ENCODE measurements around the gene MRPS2.
A peak's percentile ranks its signal among the peaks of the same experiment; 100 is the strongest.

The MRPS2 gene

DNA sequence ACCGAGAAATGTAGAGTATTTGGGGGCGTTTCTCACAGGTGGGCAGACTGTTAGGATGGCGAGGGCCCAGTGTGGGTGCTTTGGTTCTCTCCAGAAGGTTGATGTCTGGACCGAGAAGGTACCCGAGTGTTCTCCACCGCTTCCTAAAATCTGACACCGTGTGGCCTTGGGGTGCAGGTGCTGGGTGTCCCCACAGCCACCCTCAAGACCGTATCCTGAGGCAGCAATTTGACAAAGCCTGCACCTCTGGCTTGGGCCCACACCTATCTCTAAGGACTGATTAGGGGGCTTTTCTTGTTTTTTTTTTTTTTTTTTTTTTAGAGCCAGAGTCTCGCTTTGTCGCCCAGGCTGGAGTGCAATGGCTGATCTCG lies 19.6 kb upstream of the MRPS2 start:
- no peak for DNase-seq

DNA sequence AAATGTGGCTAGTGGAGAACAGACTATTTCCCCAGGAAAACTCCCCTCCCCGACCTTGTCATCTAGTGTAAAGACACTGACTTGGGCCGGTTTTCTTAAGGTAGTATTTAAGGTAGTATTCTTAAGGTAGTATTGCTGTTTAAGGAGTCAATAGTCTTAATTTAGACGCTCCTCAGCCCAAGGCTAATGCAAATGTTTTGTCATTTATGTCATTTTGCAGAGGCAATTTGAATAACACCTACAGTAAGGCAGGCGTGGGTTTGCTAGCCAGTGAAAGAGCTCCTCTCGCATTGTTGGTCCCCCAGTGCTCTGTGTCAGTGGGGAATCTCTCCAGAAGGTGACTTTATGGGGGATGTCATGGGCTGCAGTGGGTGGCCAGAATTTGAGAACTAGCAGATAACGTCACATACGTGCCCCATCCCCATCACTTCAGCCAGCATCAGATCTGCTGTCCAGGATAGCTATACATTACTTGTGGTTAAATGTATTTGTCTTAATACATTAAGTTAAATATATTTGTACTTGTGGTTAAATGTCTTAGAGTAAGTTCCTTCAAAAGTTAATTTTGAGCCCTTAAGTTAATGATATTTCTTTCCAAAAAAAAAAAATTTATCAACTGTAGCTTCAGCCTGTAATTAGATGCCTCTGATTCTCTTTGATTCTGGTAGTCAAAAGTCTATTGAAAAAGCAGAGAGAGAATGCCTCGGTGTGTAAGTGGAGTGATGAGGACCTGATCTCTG lies 18.3 kb upstream of the MRPS2 start:
- DNase-seq: no peak

DNA sequence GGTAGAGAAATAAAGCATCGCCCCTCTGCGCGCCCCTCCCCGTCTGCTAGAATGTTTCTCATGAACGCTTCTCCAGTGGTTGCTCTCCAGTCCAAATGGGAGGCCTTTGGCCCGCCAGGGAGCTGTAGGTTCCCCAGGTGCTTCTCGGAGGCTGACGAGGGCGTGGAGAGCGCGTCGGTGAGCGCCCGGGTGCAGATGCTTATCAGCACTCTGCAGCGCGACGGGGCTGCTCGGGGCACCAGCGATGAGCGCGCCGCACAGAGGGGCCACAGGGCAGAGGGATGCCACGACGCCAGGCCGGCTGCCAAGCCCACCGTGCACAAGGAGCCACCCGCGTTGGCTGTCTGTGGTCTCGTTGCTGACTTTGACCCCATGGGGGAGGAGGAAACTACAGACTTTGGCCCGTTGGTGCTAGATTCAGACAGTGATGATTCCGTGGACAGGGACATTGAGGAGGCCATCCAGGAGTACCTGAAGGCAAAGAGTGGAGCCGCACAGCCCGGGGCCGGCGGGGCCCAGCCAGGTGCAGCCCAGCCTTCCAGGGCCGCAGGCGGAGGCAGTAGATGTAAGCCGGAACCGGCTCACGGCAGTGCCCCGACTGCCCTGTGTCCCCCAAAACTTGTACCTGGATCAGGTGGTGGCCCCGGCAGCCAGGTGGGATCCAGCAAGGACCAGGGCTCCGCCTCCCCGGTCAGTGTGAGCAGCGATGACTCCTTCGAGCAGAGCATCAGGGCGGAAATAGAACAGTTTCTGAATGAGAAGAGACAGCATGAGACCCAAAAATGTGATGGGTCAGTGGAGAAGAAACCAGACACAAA lies 15.8 kb upstream of the MRPS2 start:
- no peak for DNase-seq

DNA sequence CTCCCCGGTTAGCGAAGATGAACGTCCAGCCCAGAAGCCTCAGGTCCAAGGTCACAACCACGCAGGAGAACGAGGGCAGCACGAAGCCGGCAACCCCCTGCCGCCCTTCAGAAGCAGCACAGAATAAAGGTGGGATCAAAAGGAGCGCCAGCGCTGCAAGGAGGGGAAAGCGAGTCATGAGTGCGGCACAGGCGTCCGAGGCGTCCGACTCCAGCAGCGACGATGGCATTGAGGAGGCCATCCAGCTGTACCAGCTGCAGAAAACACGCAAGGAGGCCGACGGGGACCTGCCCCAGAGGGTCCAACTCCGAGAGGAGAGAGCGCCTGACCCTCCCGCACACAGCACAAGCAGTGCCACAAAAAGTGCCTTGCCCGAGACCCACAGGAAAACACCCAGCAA lies 15.1 kb upstream of the MRPS2 start:
- no peak for DNase-seq

DNA sequence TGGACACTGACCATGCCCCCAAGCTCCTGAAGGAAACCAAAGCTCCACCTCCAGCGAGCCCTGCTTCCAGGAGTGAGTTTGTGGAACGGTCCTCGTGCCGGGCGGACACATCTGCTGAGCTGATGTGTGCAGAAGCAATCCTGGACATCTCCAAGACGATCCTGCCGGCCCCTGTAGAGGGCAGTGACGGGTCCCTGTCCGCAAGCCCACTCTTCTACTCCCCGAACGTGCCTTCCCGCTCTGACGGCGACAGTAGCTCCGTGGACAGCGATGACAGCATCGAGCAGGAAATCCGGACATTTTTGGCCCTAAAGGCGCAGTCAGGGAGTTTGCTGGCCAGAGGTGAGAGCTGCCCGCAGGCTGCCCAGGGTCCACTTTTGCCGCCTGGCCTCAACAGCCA lies 14.7 kb upstream of the MRPS2 start:
- no peak for DNase-seq

DNA sequence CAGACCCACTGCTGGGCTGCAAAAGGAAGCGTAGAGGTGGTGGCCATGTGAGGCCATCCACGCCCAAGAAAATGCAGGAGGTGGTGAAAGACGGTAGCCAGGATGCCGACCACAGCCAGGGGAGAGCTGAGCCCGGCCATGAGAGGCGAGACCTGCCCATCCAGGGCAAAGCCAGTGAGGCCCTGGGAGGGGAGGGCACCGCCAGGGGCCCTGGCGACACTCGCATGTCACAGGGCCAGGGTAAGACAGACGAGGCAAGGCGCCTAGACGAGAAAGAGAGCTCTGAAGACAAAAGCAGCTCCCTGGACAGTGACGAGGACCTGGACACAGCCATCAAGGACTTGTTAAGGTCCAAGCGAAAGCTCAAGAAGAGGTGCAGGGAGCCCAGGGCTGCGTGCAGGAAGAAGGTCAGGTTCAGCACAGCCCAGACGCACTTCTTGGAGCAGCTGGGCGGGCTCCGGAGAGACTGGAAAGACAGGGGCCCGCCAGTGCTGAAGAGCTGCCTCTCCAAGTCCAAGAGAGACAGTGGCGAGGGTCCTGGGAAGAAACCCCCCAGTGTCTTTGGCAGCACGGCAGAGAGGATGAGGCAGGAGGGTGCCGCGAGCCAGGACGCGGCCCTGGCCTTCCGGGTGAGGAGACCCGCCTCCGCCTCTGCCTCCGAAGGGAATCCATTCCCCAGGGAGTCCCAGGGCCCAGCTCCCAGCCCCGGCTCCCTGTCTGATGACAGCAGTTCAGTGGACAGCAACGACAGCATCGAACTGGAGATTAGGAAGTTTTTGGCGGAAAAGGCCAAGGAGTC lies 14.0 kb upstream of the MRPS2 start:
- DNase-seq: no peak

DNA sequence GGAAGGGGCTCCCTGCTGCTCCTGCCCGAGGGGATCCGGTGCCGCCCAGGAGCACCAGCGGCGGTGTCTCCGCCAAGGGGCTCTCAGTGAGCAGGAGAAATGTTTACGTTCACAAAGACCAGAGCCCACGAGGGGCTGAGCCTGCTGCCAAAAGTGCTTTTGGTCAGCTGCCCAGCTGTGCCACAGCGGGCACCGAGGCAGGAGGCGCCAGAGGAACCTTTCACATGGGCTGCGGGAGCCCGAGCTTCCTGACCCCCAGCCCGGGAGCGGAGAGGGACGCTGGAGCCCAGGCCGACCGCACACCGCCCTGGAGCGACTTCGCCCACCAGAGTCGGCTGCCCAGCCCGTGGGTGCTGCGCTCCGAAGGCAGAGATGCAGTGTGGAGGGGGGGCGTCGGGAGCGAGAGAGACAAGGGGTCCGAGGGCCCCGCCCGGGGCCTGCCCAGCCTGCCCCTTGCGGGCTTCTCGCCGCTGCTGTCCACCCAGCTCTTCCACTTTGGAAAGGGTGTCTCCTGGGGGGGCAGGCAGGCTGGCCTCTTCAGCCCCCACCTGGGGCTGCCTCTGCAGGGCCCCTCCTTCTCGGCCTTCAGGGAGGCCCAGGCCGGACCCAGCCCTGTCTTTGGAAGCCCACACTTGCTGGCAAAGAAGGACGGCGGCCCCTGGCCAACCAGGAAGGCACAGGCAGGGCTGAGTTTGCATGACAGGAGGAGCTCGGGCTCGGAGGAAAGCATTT lies 13.0 kb upstream of the MRPS2 start:
- DNase-seq: no peak

DNA sequence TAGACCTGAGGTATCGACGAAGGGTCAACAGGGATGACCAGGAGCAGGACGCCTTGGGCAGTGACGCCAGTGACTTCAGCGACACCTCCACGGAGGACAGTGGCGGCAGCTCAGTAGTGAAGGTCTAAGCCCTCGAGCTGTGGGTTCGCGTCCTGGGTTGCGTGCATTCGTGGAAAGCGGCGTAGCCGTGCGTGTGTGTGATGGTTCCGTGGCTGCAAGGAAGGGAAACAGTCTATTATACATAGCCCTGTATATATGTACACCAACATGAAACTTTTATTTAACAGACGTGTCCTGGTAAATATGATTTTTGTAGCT lies 12.5 kb upstream of the MRPS2 start:
- no peak for DNase-seq

DNA sequence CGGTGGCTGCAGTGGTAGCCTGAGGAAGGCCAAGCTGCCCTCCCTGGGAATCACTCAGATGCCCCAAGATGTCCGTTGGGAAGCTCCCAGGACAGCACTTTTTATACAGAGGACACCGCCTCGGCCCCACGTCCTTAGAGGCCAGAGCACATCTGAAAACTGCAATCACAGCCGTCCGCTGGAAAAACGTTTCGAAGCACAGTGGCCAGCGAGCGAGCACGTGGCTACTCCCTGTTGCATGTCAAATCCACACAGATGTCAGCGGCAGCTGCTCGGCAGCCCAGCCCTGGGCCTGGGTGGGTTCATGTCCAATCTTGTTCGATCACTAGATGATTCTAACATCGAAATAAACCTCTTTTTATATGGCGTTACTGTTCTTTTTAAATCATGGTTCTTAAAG lies 12.0 kb upstream of the MRPS2 start:
- no peak for DNase-seq

DNA sequence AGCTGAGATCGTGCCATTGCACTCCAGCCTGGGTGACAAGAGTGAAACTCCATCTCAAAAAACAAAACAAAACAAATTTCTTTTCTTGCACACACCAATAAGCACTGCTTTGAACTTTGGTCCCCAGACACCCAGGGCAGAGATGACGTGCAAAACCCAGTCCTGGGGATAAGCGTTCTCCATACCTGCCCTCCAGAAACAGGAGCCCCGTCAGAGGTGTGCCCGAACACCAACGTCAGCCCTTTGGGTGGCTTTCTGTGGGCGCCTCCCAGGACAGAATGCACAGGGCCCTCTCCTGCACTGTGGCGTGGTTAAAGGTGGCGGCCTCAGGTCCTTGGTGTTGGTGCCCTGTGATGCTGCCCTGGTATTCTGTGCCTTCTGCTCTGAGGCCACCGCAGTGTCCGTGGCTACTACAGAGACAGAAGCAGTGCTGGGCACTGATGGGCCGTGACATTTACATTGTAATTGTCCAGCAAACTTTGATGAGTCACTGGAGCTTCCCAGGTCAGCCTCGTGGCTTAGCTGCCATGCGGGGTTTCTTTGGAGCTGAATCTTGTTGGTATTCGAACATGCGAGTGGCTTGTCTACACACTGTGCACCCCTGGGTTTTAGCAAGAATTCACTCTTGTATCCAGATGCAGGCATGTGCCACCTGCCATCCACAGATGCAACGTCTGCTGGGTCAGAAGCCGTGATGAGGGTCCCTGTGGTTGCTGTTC lies 11.1 kb upstream of the MRPS2 start:
- DNase-seq: no peak

DNA sequence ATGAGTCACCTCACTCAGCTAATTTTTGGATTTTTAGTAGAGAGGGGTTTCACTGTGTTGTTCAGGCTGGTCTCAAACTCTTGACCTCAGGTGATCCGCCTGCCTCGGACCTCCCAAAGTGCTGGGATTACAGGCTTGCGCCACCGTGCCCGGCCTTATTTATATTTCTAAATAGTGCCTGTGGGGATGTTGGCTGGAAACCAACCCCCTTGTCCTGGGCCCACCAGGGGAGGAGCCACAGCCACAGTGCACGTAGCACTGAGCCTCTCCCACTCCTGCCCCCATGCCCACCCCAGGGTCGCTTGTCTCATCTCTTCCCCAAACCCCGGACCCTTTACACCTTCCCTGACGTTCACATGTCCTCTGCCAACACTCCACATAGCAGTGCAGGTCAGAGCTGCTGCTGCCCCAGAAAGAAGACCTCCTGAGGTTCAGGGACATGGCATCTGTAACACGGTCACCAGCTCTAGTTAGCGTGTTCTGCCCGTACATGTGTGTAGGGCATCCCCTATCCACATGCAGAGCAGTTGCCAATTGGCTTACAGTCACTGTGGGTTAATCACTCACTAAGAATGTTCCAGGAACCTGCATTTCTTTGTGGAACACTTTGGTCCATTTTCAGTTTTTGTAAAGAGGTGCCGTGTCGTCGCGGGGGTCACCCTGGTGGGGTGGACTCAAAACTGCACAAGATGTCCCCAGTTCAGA lies 10.2 kb upstream of the MRPS2 start:
- no peak for DNase-seq

DNA sequence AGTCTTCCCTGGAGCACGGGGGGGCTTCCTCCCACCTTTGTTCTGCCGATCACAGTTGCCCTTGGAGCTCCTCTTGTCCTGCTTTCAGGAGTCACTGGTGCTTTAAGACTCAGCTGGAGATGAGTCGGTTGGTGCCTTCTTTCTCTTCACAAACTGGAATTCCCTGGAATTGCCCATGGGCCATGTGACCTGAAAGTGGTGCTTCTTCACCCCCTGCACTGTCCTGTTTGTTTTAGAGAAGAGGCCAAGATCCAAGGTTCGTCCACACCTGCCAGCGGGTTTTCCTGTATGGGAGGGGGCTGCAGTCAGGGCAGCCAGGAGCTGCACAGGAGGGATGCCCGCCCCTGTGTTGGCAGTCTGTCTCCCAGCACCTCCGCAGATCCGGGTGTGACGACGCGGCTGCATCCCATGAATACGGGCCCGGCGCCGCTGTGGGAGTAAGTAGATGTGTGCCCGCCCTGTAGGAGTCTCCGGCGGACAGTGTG lies 9.5 kb upstream of the MRPS2 start:
- no peak for DNase-seq

DNA sequence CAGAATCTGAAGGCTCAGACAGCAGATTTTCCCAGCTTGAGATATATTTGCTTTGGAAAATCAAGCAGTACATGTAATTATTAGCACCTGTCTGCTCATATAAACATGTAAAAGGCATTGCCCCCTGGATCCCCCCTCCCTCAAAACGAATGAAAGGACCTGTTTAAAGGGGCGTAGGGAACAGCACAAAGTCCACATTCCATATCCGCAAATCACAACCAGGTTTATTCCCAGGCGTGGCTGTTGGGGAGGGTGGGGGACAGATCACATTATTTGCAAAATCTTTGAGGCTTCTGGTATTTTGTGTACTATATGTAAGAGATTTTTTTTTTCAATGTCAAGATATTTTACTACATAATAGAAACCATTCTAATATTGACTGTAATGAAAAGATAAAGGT lies 8.7 kb upstream of the MRPS2 start:
- no peak for DNase-seq

DNA sequence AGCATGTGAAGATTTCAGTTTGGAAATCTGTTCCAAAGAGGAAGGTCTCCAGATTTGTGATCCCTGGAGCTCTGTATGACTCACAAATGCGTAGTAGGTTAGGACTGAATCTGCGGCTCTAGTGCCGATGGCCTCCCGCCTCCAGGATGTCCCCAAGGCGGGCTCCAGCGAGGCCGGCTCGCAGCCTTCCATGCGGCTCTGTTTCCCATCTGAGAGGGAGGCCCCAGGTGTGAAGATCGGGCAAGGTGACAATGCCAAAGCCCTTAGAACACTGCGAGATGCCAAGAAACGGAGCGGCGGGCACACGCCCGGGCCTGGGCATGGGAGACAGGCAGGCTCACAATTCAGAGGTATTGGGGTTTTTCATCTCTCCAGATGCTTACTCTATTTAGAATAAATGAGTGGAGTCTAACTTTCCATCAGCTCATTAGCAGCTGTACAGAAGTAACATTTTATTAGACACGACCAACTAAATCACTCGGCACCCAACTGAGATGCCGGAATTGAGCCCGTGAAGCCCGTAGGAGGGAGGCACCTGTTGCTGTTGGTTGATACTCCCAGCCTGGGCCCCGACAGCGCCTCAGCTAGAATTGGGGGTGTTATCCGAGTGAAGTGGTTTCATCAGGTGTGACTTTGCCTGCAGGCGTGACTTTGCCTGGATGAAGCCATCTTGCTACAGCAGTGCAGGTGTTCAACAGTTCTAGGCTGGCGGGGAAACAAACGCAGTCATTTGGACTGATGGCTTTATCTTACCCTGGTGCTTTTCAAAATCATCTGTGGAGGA lies 7.4 kb upstream of the MRPS2 start:
- DNase-seq: no peak

DNA sequence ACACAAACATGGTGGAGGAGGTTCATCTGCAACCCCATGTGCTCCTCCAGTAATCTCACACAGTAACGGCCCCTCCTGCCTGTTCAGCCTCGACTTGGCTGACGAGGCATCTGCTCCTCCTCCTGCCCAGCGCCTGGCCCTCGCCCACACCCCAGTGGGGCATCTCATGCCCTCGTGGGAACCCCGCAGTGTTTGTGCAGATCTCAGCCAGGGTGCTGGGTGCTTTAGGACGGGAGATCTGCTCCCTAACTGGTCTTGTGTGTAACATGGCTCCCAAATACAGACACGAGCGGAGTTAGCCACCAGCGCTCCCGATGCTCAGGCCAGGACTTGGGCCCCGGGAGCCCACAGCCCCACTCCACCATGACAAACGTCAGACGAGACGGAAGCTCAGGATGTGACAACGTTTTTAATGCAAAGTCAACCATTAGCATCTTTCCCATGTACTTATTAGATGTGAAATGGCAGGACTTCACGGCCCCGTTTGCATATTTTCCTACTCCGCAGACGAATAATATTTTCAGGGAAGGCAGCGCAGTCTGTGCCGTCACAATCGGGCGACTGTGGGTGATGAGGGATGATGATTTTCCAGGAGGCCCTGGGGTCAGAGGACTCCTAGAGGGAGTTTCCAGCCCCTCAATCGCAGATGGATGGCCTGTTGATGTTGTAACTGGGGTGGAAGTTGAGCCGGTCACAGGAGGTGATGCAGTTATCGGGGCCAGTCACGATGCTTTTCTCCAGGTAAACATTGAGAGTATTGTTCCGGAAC lies 5.5 kb upstream of the MRPS2 start:
- DNase-seq: no peak

DNA sequence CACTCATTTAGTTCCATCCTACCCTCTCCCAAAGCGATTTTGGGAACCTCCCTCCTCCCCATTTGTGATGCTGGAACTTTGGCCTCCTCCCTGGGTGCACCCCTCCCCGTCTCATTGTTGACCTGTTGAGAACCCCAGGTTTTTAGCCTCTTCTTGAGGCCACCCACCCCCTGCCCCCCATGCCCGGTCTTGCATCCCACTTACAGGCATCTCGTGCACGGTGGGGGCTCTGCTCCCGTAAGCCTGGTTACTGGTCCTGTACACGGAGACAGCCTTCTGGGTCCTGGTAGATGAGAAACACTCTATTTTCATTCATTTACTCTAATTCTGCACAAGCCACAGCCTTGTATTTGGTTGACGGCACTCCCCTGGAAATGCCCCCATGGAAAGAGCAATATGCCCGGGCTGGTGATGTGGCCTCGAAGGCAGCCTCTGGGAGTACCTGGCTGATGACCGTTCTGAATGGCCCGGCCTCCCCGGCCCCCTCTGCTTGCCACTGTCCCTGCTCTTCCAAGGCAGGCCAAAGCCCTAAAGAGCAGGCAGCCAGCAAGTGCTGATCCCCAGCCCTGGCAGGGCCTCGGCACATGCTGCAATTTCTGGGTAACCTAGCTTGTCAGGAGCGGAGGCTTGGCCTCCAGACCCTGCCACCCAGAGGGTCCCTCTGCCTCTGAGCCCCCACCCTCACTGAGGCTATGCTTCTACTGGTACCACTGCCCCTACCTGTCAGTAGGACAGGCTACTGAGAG lies 1.9 kb upstream of the MRPS2 start:
- no peak for DNase-seq

DNA sequence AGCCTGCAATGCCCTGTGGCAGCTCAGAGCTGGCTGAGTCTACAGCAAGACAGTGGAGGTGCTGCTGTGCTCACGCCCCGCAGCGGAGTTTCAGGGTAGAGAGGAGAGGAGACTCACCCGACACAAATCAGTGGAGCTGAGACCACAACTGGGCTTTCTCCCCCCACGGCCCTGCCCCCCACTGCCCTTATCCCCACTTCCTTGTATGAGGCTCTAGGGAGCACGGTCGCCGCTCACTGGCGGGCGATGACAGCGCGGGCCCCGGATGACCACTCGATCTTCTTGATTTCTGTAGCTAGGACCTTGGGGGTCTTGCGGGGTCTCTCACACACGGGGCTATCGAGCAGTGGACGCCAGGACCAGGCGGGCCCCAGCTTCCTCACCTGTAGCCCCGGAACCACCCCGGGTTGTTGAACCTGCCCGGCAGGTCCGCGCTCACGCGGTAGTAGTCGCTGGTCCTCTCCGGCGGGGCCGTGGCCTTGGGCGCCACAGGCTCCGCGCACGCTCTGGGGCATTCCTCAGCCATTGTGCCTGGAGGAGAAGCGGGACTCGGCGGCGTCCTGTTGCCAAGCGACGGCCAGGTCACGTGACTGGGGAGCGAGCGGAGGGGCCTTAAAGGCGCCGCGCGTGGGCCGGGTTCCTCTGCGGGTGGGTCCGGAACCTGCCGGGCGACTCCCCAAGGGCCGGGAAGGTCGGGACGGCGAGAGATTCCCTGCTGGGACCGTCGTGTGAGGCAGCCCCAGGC lies 984 bp upstream of the MRPS2 start:
- DNase-seq: peak in 1 of 2 experiments; percentile 74

DNA sequence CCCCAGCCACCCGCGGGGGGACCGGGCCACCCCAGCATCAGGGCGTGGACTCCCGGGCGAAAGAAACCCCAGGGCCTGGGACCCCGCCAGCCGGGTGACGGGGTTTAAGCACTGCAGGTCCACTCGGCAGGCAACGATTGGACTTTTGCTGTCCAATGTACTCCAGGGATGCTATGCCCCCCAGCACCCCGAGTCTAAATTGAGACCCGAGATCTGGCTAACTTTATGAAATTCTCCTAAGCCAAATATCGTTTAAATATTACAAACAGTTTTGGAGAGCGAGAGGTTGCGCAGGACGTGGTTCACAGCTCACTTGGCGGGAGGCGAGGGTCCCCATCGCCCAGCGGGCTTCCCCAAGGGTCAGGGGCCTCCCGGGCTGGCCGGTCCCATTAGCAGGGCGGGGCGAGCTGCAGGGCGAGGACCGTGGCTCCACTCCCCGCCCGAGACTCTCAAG lies 384 bp upstream of the MRPS2 start:
- DNase-seq: no peak
